Kidney tubule cell (primary cell): ENCODE measurements around the gene FOXP1.
A peak's percentile ranks its signal among the peaks of the same experiment; 100 is the strongest.
"Not testable (repeated sequence)": the region's sequence is repeated elsewhere in the genome, so short reads cannot be mapped to it uniquely, and the experiment has no call there.

Source experiments
- DNase-seq: peaks from one replicate; pipeline ENCODE4 v3.0.0-alpha.2; 2018; ENCODE audit warnings: low spot score

The FOXP1 gene

GRCh38 chr3:71451060-71451459 is 132.5 kb downstream of the FOXP1 start:
- DNase-seq = no peak

DNA sequence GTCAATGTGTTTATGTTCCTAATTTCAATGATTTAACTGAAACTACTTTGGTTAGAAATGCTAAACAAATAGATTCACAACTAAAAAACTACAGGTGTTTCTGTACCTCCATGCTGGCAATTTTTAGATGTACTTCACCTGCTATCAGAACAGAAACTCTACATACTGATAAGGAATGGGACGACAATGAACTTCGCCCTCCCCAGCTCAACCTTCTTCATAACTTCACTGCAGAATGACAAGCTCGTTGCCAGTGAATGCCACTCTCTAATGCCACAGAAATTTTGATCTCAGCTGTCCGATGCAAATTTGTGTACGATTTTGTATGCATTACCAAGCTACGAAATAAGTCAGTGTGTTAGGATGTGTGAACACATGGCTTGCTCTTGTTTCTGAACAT is 133.4 kb downstream of the FOXP1 start:
- no peak for DNase-seq

- peak; percentile 61 for DNase-seq
These were observed 135.7 kb downstream of the FOXP1 start for GRCh38 chr3:71447803-71448202.

DNA sequence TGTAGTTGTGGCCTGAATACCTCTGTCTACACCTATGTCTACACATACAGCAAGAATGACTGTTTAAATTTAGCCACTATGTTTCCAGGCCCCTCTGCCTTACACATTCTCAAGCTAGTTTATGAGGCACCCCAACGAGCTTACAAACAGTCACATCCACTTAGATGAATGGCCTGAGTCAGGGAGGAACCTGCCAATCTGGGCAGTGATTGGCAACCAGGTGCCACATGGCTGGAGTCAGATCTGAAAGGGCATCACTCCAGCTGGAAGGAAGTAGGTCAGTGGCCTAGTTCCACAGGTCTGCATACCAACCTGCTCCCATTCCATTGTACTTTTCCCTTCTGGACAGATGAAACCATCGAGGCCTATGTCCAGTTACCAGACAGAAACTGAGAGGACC is 136.3 kb downstream of the FOXP1 start:
- peak; percentile 55 for DNase-seq

- DNase-seq = no peak
These were observed 136.8 kb downstream of the FOXP1 start for GRCh38 chr3:71446734-71447133.

- DNase-seq = no peak
These were observed 137.3 kb downstream of the FOXP1 start for GRCh38 chr3:71446260-71446659.

GRCh38 chr3:71444861-71445259 is 138.7 kb downstream of the FOXP1 start:
- DNase-seq = no peak

DNA sequence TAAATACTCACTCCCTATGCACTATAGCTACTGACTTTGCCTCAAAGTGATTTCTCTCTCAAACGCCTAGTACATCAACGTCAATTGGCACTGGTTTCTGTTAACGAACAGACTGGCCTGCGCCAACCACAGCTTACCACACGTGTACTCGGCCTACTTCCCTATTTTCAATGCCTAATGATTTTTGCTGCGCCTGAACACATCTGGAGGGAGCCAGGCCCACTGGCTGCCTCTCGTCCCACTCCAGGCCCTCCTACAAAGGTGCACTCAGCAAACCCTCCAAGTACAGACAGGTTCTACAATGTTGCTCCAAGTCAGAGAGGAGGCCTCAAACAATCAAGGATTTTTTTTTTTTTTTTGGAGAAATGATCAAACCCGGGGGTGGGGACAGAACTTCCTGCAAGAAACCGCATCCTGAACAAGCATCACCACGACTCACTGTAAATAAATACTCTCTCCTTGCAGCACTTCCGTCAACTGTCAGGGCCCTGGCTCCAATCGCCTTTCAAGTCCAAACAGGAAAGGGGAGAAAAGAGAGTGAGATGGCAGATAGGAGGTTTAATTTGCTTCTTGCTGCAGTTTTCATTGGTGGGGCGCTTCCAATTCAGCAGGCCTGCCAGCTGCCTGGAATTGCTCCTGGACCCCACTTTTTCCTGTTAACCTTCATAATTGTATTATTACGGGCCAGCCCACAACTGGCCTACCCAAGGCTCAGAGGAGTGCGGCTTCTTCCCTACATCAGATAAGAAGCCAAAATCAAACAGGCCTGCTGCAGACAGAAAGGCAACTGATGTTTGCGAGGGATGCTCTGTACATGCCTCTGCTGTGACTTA is 139.3 kb downstream of the FOXP1 start:
- peak; percentile 82 for DNase-seq

DNA sequence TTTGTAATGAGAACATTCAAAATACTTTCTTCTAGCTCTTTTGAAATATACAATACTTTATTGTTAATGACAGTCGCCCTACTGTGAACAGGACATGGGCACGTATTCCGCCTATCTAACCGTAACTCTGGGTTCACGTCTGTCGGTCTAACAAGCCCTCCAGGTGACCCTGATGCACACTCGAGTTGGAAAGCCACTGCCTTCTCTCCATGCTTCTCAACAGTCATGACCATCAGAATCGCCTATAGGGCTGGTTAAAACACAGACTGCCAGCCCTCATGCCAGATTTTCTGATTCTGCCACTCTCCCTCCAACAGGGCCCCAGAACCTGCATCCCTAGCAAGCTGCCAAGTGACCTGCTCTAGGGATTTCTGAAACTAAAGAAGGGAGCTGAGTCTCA is 140.2 kb downstream of the FOXP1 start:
- no peak for DNase-seq

GRCh38 chr3:71442652-71443042 is 140.9 kb downstream of the FOXP1 start:
- no peak for DNase-seq

DNA sequence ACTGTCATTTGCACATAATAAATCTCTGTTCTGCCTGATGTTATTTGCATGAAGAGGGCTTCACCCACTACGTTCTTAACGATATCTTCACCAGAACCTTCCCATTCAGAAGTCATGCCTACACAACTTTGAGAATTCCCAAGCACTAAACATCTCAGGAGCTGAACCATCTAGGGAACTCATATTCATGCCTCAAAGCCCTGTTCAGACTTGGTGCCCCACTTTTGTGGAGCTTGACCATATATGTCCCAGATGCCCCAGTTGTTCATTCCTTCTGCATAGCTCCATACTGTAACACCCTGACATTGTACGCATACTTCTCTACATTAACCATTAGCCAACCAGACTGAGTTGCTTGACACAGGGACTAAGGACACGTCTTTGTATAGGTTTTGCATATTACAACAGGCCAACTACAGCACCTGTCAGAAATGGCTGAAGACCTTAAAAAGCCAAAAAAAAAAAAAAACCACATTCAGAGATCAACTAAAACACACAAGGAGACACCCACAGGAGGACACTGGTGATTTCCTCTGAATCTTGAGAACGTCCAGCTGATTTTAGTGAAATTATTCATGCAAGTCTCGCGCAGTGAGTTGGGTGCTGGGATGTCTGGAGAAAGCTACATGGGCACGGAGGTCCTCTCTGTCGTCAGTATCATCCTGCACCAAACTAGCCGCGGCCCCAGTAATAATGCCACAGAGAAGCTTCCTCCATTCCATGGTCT is 141.4 kb downstream of the FOXP1 start:
- no peak for DNase-seq

- peak; percentile 25 for DNase-seq
These were observed 142.2 kb downstream of the FOXP1 start for GRCh38 chr3:71441217-71441924.

GRCh38 chr3:71438904-71439303 is 144.6 kb downstream of the FOXP1 start:
- DNase-seq = no peak

DNA sequence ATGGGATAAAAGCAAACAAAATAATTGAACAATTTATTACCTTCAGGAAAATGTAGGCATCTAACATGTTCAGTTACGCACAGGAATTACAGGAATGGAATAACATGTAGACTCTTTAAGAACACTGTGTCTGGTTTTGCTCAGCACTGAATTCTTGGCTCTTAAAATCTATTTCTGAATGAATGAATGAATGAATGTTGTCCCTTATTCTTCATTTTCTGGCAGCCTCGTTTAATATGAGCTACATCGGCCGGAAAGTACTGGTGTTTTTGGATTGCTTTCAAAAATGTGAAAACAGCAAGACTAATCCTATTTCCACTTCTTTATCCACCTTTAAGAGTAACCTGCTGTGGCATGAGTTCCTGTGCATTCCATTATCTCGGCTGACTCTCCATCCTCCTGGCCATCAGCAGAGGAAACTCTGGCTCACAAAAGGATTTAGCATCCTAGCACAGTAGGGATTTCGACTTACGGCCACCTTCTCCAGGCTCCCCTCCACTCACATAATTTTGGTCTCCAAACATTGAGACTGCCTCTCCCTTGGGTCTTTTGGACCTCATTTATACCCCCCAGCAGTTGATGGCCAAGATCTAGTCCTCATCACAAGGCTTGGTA is 145.3 kb downstream of the FOXP1 start:
- DNase-seq = no peak

- no peak for DNase-seq
These were observed 147.2 kb downstream of the FOXP1 start for GRCh38 chr3:71436337-71436736.

DNA sequence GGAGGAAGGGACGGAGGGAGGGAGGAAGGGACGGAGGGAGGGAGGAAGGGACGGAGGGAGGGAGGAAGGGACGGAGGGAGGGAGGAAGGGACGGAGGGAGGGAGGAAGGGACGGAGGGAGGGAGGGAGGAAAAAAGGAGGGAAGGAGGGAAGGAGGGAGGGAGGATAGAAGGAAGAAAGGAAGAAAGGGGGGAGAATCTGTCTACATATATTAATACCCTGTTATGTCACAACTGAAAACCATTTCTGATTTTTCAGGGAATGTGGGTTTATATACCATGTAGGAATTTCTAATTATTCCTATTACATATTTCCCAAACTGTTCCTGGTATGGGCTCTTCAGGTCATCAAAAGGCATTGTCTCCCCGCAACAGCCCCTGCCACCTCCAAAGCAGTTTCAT is 147.7 kb downstream of the FOXP1 start:
- not testable (repeated sequence) for DNase-seq

DNA sequence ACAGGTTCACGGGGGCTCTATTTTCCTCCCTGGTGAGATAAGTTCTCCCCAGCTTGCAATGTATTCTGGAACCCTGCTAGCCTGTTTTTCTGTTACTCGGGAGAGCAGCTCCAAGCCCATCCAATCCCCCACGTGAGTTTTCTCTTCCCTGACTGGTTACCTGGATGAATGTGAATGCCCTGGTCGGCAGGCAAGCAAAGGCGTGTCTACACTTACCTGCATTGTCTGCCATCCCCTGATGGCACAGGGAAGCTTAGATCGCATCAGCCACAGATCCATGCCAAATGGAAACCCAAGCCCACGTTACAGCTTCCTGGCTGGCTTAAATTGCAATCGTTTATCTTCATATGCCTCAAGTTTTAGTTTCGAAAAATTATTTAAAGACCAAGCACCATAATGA is 149.9 kb downstream of the FOXP1 start:
- no peak for DNase-seq

DNA sequence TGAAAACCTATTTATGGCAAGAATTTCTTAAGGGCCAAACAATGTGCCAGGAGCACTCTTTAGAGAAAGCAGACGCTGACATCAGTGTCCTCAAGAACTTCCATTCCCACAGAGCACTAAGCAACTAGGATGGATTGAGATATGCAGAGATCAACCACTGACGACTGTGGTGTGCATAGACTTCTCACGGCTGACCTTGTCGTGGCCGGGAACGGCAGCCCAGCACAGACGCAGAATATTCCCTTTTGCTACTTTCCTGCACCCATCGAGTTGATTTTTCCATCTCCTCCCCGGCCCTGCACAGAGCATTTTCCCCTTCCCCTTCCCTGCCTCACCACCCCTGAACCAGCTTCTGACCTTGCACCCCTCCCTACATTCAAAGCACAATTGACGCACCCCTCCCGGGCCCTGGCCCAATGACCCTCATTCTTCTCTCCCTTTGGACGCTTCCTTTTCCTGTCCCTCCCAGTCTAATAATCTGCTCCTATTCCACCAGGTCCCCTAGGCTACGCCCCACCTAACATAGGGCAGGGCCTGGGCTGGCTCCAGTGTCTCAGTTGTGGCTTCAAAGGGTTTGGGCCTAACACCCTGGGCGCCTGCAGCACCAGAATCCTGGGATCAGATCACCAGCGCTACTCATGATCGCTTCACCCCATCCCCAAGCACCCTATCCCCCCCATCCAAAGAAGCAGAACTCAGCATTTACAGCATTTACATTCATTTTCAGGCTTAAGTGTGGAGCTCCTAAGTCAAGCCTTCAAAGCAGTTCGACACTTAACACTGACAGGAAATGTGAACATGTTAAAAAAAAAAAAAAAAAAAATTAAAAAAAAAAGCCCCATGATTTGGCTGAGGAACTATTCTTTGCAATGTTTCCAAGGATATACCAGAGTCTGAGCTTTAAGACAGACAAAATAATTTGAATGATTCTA is 151.2 kb downstream of the FOXP1 start:
- DNase-seq = no peak

DNA sequence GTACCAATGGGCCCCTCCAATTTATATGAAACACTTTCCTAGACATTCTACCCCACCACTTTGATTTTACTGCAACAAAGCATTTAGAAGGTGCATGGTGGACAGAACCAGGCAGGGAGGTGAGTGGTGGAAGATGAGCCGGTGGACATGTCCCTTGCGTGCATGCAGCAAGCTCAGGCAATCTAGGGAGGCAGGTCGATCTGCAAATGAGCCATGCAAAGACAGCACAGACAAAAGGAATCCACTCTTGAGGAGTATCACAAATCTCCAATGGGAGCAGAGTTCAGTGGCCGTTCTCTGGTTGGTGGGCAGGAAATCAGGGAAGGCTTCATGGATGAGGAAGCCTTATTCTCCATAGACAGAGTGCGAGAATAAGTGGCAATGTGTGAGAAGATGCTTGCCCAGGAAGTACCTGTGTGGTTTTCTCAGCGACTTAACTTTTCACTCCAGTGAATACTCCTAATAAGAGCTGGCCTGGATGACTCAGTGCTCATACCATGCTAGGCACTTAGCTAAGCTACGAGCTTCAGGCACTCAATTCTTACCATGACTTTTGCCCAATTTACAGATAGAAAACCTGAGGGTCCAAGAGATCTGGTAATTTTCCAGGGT is 152.5 kb downstream of the FOXP1 start:
- peak; percentile 96 for DNase-seq

DNA sequence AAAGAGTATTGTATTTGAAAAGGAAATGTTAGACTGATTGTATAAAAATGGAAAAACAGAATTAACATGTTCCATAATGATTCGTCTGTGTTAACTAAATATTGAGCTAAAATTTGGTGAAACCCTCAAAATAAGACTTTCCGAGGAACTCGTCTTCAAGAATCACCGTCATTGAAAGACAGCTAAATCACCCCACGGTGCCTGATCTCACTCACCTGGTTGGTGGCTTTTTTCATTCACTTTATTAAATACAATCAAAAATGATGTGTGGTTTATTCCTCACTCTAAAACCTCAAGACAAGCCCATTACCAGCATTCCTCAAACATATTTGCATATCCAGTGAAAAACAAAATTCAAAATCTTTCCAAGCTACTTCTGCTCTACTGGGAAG is 153.9 kb downstream of the FOXP1 start:
- DNase-seq = no peak
